IMR-90 (cell line): ENCODE results near the gene ANO9. TPM values are rescaled to one million over a fixed set of nuclear protein-coding genes. Genes with fewer than 3 reads are reported as not detected.

Experiments
- ATAC-seq: fragments of 200-7000 bp; cut with Tn5 transposase; 2 replicates; pipeline ENCODE4 v1.9.1; 2020; ENCODE audit warnings: low read depth, mild to moderate bottlenecking, moderate library complexity
- BruUV-seq: library from RNA; stranded (reverse); fragments of 400-500 nt; replicated peaks from 2 replicates; lab custom pipeline; 2021; lab: Mats Ljungman, UMichigan
- CTCF ChIA-PET: fragments of 300-600 bp; formaldehyde crosslinking; extraction: SDS; loops from one replicate; lab custom pipeline; 2021; ENCODE audit warnings: antibody characterized with exemption; lab: Yijun Ruan, JAX
- POLR2A ChIA-PET: fragments of 300-600 bp; sonication (Branson Sonifier 250); formaldehyde crosslinking; loops from one replicate; lab custom pipeline; 2022; ENCODE audit warnings: antibody characterized with exemption; ENCODE audit not compliant: unreplicated experiment; lab: Charles Lee
- DNase-seq: peaks from one replicate; pipeline ENCODE4 v3.0.0; 2013
- H2AFZ ChIP-seq: replicated peaks from 2 replicates; pipeline ENCODE3; 2013; ENCODE audit warnings: low read length, mild to moderate bottlenecking; ENCODE audit not compliant: poor library complexity
- H2AK5ac ChIP-seq: 2 replicates; pipeline ENCODE4 v1.6.1; 2013; ENCODE audit warnings: low read depth, low read length, inconsistent platforms
- H2AK9ac ChIP-seq: replicated peaks from 2 replicates; pipeline ENCODE3; 2013; ENCODE audit warnings: mild to moderate bottlenecking, low read depth, low read length, moderate library complexity; ENCODE audit not compliant: poor library complexity
- H2BK120ac ChIP-seq: 2 replicates; pipeline ENCODE4 v1.6.1; 2013; ENCODE audit warnings: low read depth, low read length, inconsistent platforms
- H2BK15ac ChIP-seq: 3 replicates; pipeline ENCODE4 v1.6.1; 2013; ENCODE audit warnings: low read depth, low read length, inconsistent platforms
- H2BK20ac ChIP-seq: 2 replicates; pipeline ENCODE4 v1.6.1; 2013; ENCODE audit warnings: low read depth, mild to moderate bottlenecking, inconsistent platforms, low read length, moderate library complexity
- H2BK5ac ChIP-seq: 2 replicates; pipeline ENCODE4 v1.6.1; 2013; ENCODE audit warnings: mild to moderate bottlenecking, low read depth, low read length, inconsistent platforms; ENCODE audit not compliant: poor library complexity, severe bottlenecking
- H3K14ac ChIP-seq: replicated peaks from 2 replicates; pipeline ENCODE4 v1.6.1; 2013; ENCODE audit warnings: low read depth, low read length, inconsistent platforms
- H3K18ac ChIP-seq: 2 replicates; pipeline ENCODE4 v1.6.1; 2013; ENCODE audit warnings: low read depth, low read length, control low read depth
- H3K23ac ChIP-seq: 2 replicates; pipeline ENCODE4 v1.6.1; 2013; ENCODE audit warnings: low read depth, low read length, inconsistent platforms
- H3K27ac ChIP-seq: 2 replicates; pipeline ENCODE4 v1.5.1; 2013; ENCODE audit warnings: mild to moderate bottlenecking, control low read depth, low read length; ENCODE audit not compliant: insufficient read depth
- H3K27me3 ChIP-seq: 2 replicates; pipeline ENCODE4 v1.6.1; 2013; ENCODE audit warnings: low read length; ENCODE audit not compliant: control insufficient read depth, insufficient read depth
- H3K36me3 ChIP-seq: 2 replicates; pipeline ENCODE4 v1.6.1; 2013; ENCODE audit warnings: low read length, mixed read lengths; ENCODE audit not compliant: control insufficient read depth, insufficient read depth
- H3K4ac ChIP-seq: 2 replicates; pipeline ENCODE4 v1.6.1; 2013; ENCODE audit warnings: low read depth, low read length, inconsistent platforms
- H3K4me1 ChIP-seq: 2 replicates; pipeline ENCODE4 v1.6.1; 2013; ENCODE audit warnings: low read length, mixed read lengths; ENCODE audit not compliant: control insufficient read depth, insufficient read depth
- H3K4me2 ChIP-seq: 2 replicates; pipeline ENCODE4 v1.6.1; 2013; ENCODE audit warnings: low read depth, mild to moderate bottlenecking, control low read depth, low read length, moderate library complexity
- H3K4me3 ChIP-seq: 2 replicates; pipeline ENCODE4 v1.5.1; 2013; ENCODE audit warnings: low read depth, mild to moderate bottlenecking, control low read depth, low read length, moderate library complexity; ENCODE audit not compliant: insufficient read depth
- H3K56ac ChIP-seq: 2 replicates; pipeline ENCODE4 v1.6.1; 2013; ENCODE audit warnings: low read length, inconsistent platforms; ENCODE audit not compliant: insufficient read depth; ENCODE audit errors: extremely low read depth
- H3K79me1 ChIP-seq, 2 experiments: 2 replicates each; pipeline ENCODE4 v1.6.1; 2013; ENCODE audit warnings: low read length in 2 of 2, inconsistent platforms in 1 of 2, low read depth in 1 of 2
- H3K9ac ChIP-seq: 2 replicates; pipeline ENCODE4 v1.6.1; 2013; ENCODE audit warnings: low read depth, low read length, control low read depth
- H3K9me1 ChIP-seq: 2 replicates; pipeline ENCODE4 v1.6.1; 2013; ENCODE audit warnings: low read length, inconsistent platforms; ENCODE audit not compliant: insufficient read depth
- H3K9me3 ChIP-seq: 2 replicates; pipeline ENCODE4 v1.6.1; 2013; ENCODE audit warnings: low read length; ENCODE audit not compliant: control insufficient read depth, insufficient read depth
- H4K20me1 ChIP-seq: 2 replicates; pipeline ENCODE4 v1.6.1; 2013; ENCODE audit warnings: low read length, inconsistent platforms; ENCODE audit not compliant: insufficient read depth
- H4K5ac ChIP-seq: 2 replicates; pipeline ENCODE4 v1.6.1; 2013; ENCODE audit warnings: mild to moderate bottlenecking, low read depth, low read length, control low read depth
- H4K8ac ChIP-seq, 2 experiments: 2 replicates each; pipeline ENCODE4 v1.6.1; 2013; ENCODE audit warnings: low read depth in 2 of 2, low read length in 2 of 2, control low read depth in 1 of 2, inconsistent platforms in 1 of 2
- H4K91ac ChIP-seq: 2 replicates; pipeline ENCODE4 v1.6.1; 2013; ENCODE audit warnings: low read depth, low read length, inconsistent platforms; ENCODE audit not compliant: insufficient read depth
- MAFK ChIP-seq: IDR thresholded peaks from 2 replicates; pipeline ENCODE4 v1.6.1; 2012; ENCODE audit warnings: low read depth, low read length, improper control_type of control experiment
- MAZ ChIP-seq: IDR thresholded peaks from 2 replicates; pipeline ENCODE4 v1.6.1; 2012; ENCODE audit warnings: low read depth, mild to moderate bottlenecking, low read length, improper control_type of control experiment, moderate library complexity, borderline replicate concordance
- SMC3 ChIP-seq: fragments of 150-350 bp; IDR thresholded peaks from 2 replicates; pipeline ENCODE4 v1.6.1; 2016; ENCODE audit warnings: low read depth, mild to moderate bottlenecking, antibody characterized with exemption, low read length, moderate library complexity
- WGBS, 2 experiments: methylation state at CpG; one replicate each; pipeline versions ENCODE4 v1.1.5 to v1.1.7; 2013; ENCODE audit warnings: missing lambda C conversion rate in 2 of 2; ENCODE audit not compliant: insufficient read length in 1 of 2; ENCODE audit errors: extremely low coverage in 2 of 2; 5-methylcytosine and 5-hydroxymethylcytosine counted together
- dilution Hi-C: fragments of 300-500 bp; cut with HindIII; formaldehyde crosslinking; loops from one replicate; pipeline ENCODE4 v1.14.3; 2018; ENCODE audit warnings: low sequenced_read_pairs; ENCODE audit not compliant: unreplicated experiment
- in situ Hi-C: fragments of 300-500 bp; cut with MboI; formaldehyde crosslinking; loops from 3 replicates; pipeline ENCODE4 v1.14.3; 2019; ENCODE audit warnings: low sequenced_read_pairs, inconsistent platforms, mixed read lengths
- intact Hi-C: fragments of 100-400 bp; cut with micrococcal nuclease; formaldehyde crosslinking; loops from 2 replicates; pipeline ENCODE4 v1.10.0; 2022
- polyA plus RNA-seq, 3 experiments: library from polyadenylated mRNA; depleted of rRNA; stranded (reverse); fragments of >200 nt; gene quantifications; 2 replicates each; pipeline ENCODE4 v1.2.3, GENCODE V29; 2012; ENCODE audit warnings: low replicate concordance in 1 of 3
- total RNA-seq: library from RNA; depleted of rRNA; stranded (reverse); fragments of >200 nt; gene quantifications from 2 replicates; pipeline ENCODE4 v1.2.3, GENCODE V29; 2012
- TF ChIP-seq, protein P1 (sequence below): conservative IDR thresholded peaks from 2 replicates; pipeline ENCODE4 v1.5.1; 2012; ENCODE audit warnings: mild to moderate bottlenecking, low read depth, low read length, improper control_type of control experiment

Gene ANO9
- total and polyA plus RNA-seq, 2 of the 4 experiments (the other 2 are of a cell fraction): not detected

DNA sequence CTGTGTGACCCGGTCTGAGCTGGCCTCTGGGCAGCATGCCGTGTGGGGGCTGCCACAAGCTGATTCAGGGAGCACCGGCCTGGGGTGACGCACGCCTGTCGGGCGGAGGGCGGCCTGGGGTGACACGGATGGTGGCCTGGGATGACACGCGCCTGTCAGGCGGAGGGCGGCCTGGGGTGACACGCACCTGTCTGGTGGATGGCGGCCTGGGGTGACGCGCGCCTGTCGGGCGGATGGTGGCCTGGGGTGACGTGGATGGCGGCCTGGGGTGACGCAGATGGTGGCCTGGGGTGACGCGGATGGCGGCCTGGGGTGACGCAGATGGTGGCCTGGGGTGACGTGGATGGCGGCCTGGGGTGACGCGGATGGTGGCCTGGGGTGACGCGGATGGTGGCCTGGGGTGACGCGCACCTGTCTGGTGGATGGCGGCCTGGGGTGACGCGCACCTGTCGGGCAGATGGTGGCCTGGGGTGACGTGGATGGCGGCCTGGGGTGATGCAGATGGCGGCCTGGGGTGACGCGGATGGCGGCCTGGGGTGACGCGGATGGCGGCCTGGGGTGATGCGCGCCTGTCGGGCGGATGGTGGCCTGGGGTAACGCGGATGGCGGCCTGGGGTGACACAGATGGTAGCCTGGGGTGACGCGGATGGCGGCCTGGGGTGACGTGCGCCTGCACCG, 29.8 kb upstream of the ANO9 start:
- H4K20me1 ChIP-seq: peaks cover 8% of the 10 kb centered on the region; the same call in 1 of the 2 replicates
- no peak overlapping the region for H4K8ac ChIP-seq
- no peak overlapping the region for H3K23ac ChIP-seq
- H2AK9ac ChIP-seq: no peak overlapping the region
- no peak overlapping the region for H3K14ac ChIP-seq
- no peak overlapping the region for H3K4ac ChIP-seq
- no peak overlapping the region for H3K56ac ChIP-seq
- no peak overlapping the region for H3K18ac ChIP-seq
- peaks cover 17% of the 10 kb centered on the region for H3K4me1 ChIP-seq
- H3K9me3 ChIP-seq: no peaks in the 10 kb centered on the region
- intact Hi-C loops (no loop called here), dilution Hi-C loops (no loop called here), in situ Hi-C loops (no loop called here)
- H4K91ac ChIP-seq: no peak overlapping the region
- peaks cover 21% of the 10 kb centered on the region for H3K9me1 ChIP-seq
- no peak for ATAC-seq
- no peak overlapping the region for H2AK5ac ChIP-seq
- H2BK20ac ChIP-seq: no peak overlapping the region
- no peak overlapping the region for H2BK120ac ChIP-seq
- POLR2A ChIA-PET: no interaction called here
- no peak overlapping the region for H4K5ac ChIP-seq
- no peak overlapping the region for H2BK5ac ChIP-seq
- DNase-seq: no peak
- no peaks in the 10 kb centered on the region for H3K27me3 ChIP-seq
- H3K36me3 ChIP-seq: peaks cover 5% of the 10 kb centered on the region; the same call in 1 of the 2 replicates
- 98% methylated on average over 26 of the region's 61 CpGs; no CpG with 5 or more reads in 1 of the 2 experiments for WGBS, 2 experiments
- no peak overlapping the region for H2BK15ac ChIP-seq
- no peak overlapping the region for H3K4me3 ChIP-seq
- CTCF ChIA-PET: no interaction called here
- H3K27ac ChIP-seq: no peak overlapping the region
- H2AFZ ChIP-seq: no peak overlapping the region
- BruUV-seq: no TSS peak
- H3K9ac ChIP-seq: no peak overlapping the region
- TF ChIP-seq MAZ (no peak), SMC3 (no peak), MAFK (no peak)
- TF ChIP-seq, protein P1, sequence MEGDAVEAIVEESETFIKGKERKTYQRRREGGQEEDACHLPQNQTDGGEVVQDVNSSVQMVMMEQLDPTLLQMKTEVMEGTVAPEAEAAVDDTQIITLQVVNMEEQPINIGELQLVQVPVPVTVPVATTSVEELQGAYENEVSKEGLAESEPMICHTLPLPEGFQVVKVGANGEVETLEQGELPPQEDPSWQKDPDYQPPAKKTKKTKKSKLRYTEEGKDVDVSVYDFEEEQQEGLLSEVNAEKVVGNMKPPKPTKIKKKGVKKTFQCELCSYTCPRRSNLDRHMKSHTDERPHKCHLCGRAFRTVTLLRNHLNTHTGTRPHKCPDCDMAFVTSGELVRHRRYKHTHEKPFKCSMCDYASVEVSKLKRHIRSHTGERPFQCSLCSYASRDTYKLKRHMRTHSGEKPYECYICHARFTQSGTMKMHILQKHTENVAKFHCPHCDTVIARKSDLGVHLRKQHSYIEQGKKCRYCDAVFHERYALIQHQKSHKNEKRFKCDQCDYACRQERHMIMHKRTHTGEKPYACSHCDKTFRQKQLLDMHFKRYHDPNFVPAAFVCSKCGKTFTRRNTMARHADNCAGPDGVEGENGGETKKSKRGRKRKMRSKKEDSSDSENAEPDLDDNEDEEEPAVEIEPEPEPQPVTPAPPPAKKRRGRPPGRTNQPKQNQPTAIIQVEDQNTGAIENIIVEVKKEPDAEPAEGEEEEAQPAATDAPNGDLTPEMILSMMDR: no peak
- peaks cover 18 to 68% of the 10 kb centered on the region in 2 experiments for H3K79me1 ChIP-seq
- no peak overlapping the region for H3K4me2 ChIP-seq
